Smooth muscle cell (in vitro differentiated cells): ENCODE measurements around the gene PRKRIP1. TPM values are rescaled to one million over a fixed set of nuclear protein-coding genes. Genes with fewer than 3 reads are reported as not detected.

Experiments used
- DNase-seq: peaks from one replicate; lab custom pipeline; 2025; ENCODE audit not compliant: unreplicated experiment; lab: John Stamatoyannopoulos, UW
- H2AFZ ChIP-seq: fragments of 200-600 bp; sonication (generic); 2 replicates; pipeline ENCODE4 v1.6.0; 2016; ENCODE audit warnings: antibody characterized with exemption, low read depth, mild to moderate bottlenecking
- H3F3A ChIP-seq: fragments of 200-600 bp; sonication (generic); 2 replicates; pipeline ENCODE4 v1.6.0; 2017; ENCODE audit warnings: antibody characterized with exemption, low read depth
- H3K27ac ChIP-seq: fragments of 200-600 bp; sonication (generic); 2 replicates; pipeline ENCODE4 v1.5.1; 2016; ENCODE audit warnings: low read depth, mild to moderate bottlenecking
- H3K27me3 ChIP-seq: fragments of 200-600 bp; sonication (generic); 2 replicates; pipeline ENCODE4 v1.6.1; 2016; ENCODE audit warnings: low read depth, mild to moderate bottlenecking
- H3K36me3 ChIP-seq: fragments of 200-600 bp; sonication (generic); 2 replicates; pipeline ENCODE4 v1.5.1; 2016; ENCODE audit warnings: low read depth
- H3K4me1 ChIP-seq: fragments of 200-600 bp; sonication (generic); 2 replicates; pipeline ENCODE4 v1.5.1; 2016; ENCODE audit warnings: low read depth
- H3K4me2 ChIP-seq: fragments of 200-600 bp; sonication (generic); 2 replicates; pipeline ENCODE4 v1.6.0; 2016; ENCODE audit warnings: mild to moderate bottlenecking
- H3K4me3 ChIP-seq: fragments of 200-600 bp; sonication (generic); 2 replicates; pipeline ENCODE4 v1.5.1; 2016; ENCODE audit warnings: mild to moderate bottlenecking
- H3K79me2 ChIP-seq: fragments of 200-600 bp; sonication (generic); 2 replicates; pipeline ENCODE4 v1.6.0; 2016; ENCODE audit warnings: low read depth, mild to moderate bottlenecking
- H3K9ac ChIP-seq: fragments of 200-600 bp; sonication (generic); 2 replicates; pipeline ENCODE4 v1.6.0; 2016; ENCODE audit warnings: low read depth
- H3K9me3 ChIP-seq: fragments of 200-600 bp; sonication (generic); replicated peaks from 2 replicates; pipeline ENCODE4 v1.5.1; 2016; ENCODE audit warnings: low read depth
- H4K20me1 ChIP-seq: fragments of 200-600 bp; sonication (generic); 2 replicates; pipeline ENCODE4 v1.6.0; 2016; ENCODE audit warnings: low read depth
- CTCF ChIP-seq: fragments of 200-600 bp; sonication (generic); IDR thresholded peaks from 2 replicates; pipeline ENCODE4 v1.5.1; 2017; ENCODE audit warnings: borderline replicate concordance, mild to moderate bottlenecking, antibody characterized with exemption; ENCODE audit not compliant: insufficient read depth, poor library complexity, severe bottlenecking
- WGBS: methylation state at CpG from one replicate; pipeline ENCODE4 v1.1.7; 2016; ENCODE audit warnings: low lambda C conversion rate; 5-methylcytosine and 5-hydroxymethylcytosine counted together
- polyA plus RNA-seq: library from polyadenylated mRNA; unstranded; fragments of >200 nt; fragmentation: Nextera tagmentation; extraction: Ambion mirVana; gene quantifications from 2 replicates; pipeline ENCODE4 v1.2.1, GENCODE V29; 2016
- total RNA-seq: library from RNA; depleted of rRNA; stranded (reverse); fragments of >200 nt; gene quantifications from 2 replicates; pipeline ENCODE4 v1.2.3, GENCODE V29; 2014

PRKRIP1 gene
- total and polyA plus RNA-seq, 2 experiments from 2014 or later = 14.3 to 34.5 TPM

DNA sequence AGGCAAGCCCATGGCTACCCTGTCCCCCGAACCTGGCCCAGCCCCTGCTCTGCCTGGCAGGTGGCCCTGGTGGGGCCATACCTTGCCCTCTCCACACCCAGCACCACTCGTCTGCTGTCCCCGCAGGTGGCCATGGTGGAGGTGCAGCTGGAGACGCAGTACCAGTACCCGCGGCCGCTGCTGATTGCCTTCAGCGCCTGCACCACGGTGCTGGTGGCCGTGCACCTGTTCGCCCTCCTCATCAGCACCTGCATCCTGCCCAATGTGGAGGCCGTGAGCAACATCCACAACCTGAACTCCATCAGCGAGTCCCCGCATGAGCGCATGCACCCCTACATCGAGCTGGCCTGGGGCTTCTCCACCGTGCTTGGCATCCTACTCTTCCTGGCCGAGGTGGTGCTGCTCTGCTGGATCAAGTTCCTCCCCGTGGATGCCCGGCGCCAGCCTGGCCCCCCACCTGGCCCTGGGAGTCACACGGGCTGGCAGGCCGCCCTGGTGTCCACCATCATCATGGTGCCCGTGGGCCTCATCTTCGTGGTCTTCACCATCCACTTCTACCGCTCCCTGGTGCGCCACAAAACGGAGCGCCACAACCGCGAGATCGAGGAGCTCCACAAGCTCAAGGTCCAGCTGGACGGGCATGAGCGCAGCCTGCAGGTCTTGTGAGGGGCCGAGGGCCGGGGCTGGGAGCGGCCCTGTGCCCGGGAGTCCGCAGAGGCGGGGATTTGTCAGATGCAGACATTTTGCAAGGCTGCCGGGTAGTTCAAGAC is 50.4 kb downstream of the PRKRIP1 start:
- no peak for TF ChIP-seq CTCF
- H4K20me1 ChIP-seq = peaks cover 11% of the 10 kb centered on the region

GRCh38 chr7:102447311-102447710 is 51.1 kb downstream of the PRKRIP1 start:
- Histone ChIP-seq H3K79me2 (no peaks in the 10 kb centered on the region), H4K20me1 (peaks cover 11% of the 10 kb centered on the region), H3K36me3 (no peaks in the 10 kb centered on the region), H3K4me1 (no peaks in the 10 kb centered on the region), H3K27ac (no peak overlapping the region), H3K4me2 (no peak overlapping the region), H2AFZ (no peak overlapping the region), H3K27me3 (no peaks in the 10 kb centered on the region), H3K9me3 (no peaks in the 10 kb centered on the region), H3K4me3 (no peak overlapping the region), H3F3A (no peaks in the 10 kb centered on the region), H3K9ac (no peak overlapping the region)
- TF ChIP-seq CTCF = no peak
- WGBS = 93% methylated on average over 14 of the region's 14 CpGs
- no peak for DNase-seq

More for the DNA sequence above, 50.4 kb downstream of the PRKRIP1 start:
- H3K36me3 ChIP-seq = no peaks in the 10 kb centered on the region
- no peaks in the 10 kb centered on the region for H3F3A ChIP-seq
- no peak for DNase-seq
- H3K9me3 ChIP-seq = no peaks in the 10 kb centered on the region
- H3K27me3 ChIP-seq = no peaks in the 10 kb centered on the region
- 98% methylated on average over 41 of the region's 41 CpGs for WGBS
- no peak overlapping the region for H3K4me3 ChIP-seq
- no peak overlapping the region for H3K27ac ChIP-seq
- H3K79me2 ChIP-seq = no peaks in the 10 kb centered on the region
- H3K4me2 ChIP-seq = no peak overlapping the region
- no peaks in the 10 kb centered on the region for H3K4me1 ChIP-seq
- no peak overlapping the region for H3K9ac ChIP-seq
- H2AFZ ChIP-seq = no peak overlapping the region

GRCh38 chr7:102449136-102449535 is 53.0 kb downstream of the PRKRIP1 start:
- Histone ChIP-seq H4K20me1 (peaks cover 11% of the 10 kb centered on the region), H3K79me2 (no peaks in the 10 kb centered on the region), H3K4me1 (no peaks in the 10 kb centered on the region), H2AFZ (no peak overlapping the region), H3K27ac (no peak overlapping the region), H3F3A (no peaks in the 10 kb centered on the region), H3K4me3 (no peak overlapping the region), H3K9ac (no peak overlapping the region), H3K27me3 (no peaks in the 10 kb centered on the region), H3K4me2 (no peak overlapping the region), H3K36me3 (no peaks in the 10 kb centered on the region), H3K9me3 (no peaks in the 10 kb centered on the region)
- TF ChIP-seq CTCF = no peak
- DNase-seq = no peak
- 100% methylated on average over 15 of the region's 15 CpGs for WGBS

DNA sequence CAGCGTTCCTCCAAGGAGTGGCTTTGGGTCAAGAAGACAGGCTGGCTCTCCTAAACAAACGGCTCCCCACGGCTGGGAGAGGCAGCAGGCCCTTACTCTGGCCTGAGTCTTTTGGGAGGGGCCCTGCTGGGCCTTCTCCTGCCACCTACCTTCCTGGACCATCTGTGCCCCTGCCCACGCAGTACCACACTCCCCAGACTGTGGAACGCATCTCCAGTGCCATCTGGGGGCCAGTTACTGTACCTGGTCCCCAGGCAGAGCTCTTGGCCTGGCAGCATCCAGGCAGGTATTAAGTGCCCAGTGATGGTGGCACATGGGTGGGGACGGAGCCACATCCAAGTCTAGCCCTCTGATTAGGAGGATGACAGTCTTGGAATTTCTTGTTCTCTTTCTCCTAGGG is 54.1 kb downstream of the PRKRIP1 start:
- Histone ChIP-seq H4K20me1 (peaks cover 11% of the 10 kb centered on the region), H2AFZ (no peak overlapping the region), H3F3A (no peaks in the 10 kb centered on the region), H3K79me2 (no peaks in the 10 kb centered on the region), H3K9me3 (no peaks in the 10 kb centered on the region), H3K36me3 (no peaks in the 10 kb centered on the region), H3K4me3 (no peak overlapping the region), H3K4me2 (no peak overlapping the region), H3K9ac (no peak overlapping the region), H3K27me3 (no peaks in the 10 kb centered on the region), H3K4me1 (no peaks in the 10 kb centered on the region), H3K27ac (no peak overlapping the region)
- no peak for TF ChIP-seq CTCF
- no peak for DNase-seq
- WGBS = 97% methylated on average over 6 of the region's 6 CpGs
